GM23338 (cell line): ENCODE data around the gene LRRC4B. TPM values are rescaled to one million over a fixed set of nuclear protein-coding genes. Genes with fewer than 3 reads are reported as not detected.

ENCODE experiments used
- ATAC-seq: fragments of 200-7000 bp; cut with Tn5 transposase; 3 replicates; pipeline ENCODE4 v1.9.1; 2020
- DNase-seq: peaks from one replicate; pipeline ENCODE4 v3.0.0-alpha.2; 2015; ENCODE audit warnings: low spot score
- H2AFZ ChIP-seq: fragments of 200-600 bp; sonication (generic); 2 replicates; pipeline ENCODE4 v1.8.0; 2016; ENCODE audit warnings: antibody characterized with exemption, mild to moderate bottlenecking, moderate library complexity
- H3F3A ChIP-seq: fragments of 200-600 bp; sonication (generic); replicated peaks from 2 replicates; pipeline ENCODE4 v1.8.0; 2017; ENCODE audit warnings: antibody characterized with exemption, mixed run types, low read depth
- H3K27ac ChIP-seq: fragments of 200-600 bp; sonication (generic); 2 replicates; pipeline ENCODE4 v1.6.1; 2016; ENCODE audit warnings: low read depth
- H3K27me3 ChIP-seq: fragments of 200-600 bp; sonication (generic); 2 replicates; pipeline ENCODE4 v1.8.0; 2016; ENCODE audit warnings: mild to moderate bottlenecking, mixed run types, moderate library complexity; ENCODE audit not compliant: insufficient read depth
- H3K36me3 ChIP-seq: fragments of 200-600 bp; sonication (generic); 2 replicates; pipeline ENCODE4 v1.8.0; 2016; ENCODE audit warnings: mild to moderate bottlenecking; ENCODE audit not compliant: insufficient read depth
- H3K4me1 ChIP-seq: fragments of 200-600 bp; sonication (generic); 2 replicates; pipeline ENCODE4 v1.8.0; 2016; ENCODE audit warnings: mild to moderate bottlenecking, moderate library complexity; ENCODE audit not compliant: insufficient read depth
- H3K4me2 ChIP-seq: fragments of 200-600 bp; sonication (generic); 2 replicates; pipeline ENCODE4 v1.7.1; 2017; ENCODE audit warnings: mixed run types
- H3K4me3 ChIP-seq: fragments of 200-600 bp; sonication (generic); 2 replicates; pipeline ENCODE4 v1.6.1; 2016; ENCODE audit warnings: mixed run types
- H3K79me2 ChIP-seq: fragments of 200-600 bp; sonication (generic); replicated peaks from 2 replicates; pipeline ENCODE4 v1.8.0; 2017; ENCODE audit warnings: mild to moderate bottlenecking; ENCODE audit not compliant: insufficient read depth
- H3K9me2 ChIP-seq: fragments of 200-600 bp; sonication (generic); 2 replicates; pipeline ENCODE4 v1.8.0; 2017; ENCODE audit not compliant: insufficient read depth
- H4K20me1 ChIP-seq: fragments of 200-600 bp; sonication (generic); replicated peaks from 2 replicates; pipeline ENCODE4 v1.8.0; 2017; ENCODE audit warnings: mild to moderate bottlenecking; ENCODE audit not compliant: insufficient read depth
- H3K27ac Mint-ChIP-seq: 2 replicates; pipeline ENCODE4 v1.8.0; 2020; ENCODE audit warnings: inconsistent platforms, mild to moderate bottlenecking, moderate library complexity, mixed read lengths
- H3K27me3 Mint-ChIP-seq: 3 replicates; pipeline ENCODE4 v1.8.0; 2022; ENCODE audit warnings: low read depth, mild to moderate bottlenecking, moderate library complexity, mixed read lengths, inconsistent platforms; ENCODE audit not compliant: insufficient read depth, poor library complexity
- H3K36me3 Mint-ChIP-seq: 3 replicates; pipeline ENCODE4 v1.8.0; 2021; ENCODE audit warnings: low read depth, mild to moderate bottlenecking, inconsistent platforms, moderate library complexity, mixed read lengths
- H3K4me1 Mint-ChIP-seq: 3 replicates; pipeline ENCODE4 v1.8.0; 2020; ENCODE audit warnings: mild to moderate bottlenecking, inconsistent platforms, mixed read lengths
- H3K4me3 Mint-ChIP-seq: 3 replicates; pipeline ENCODE4 v1.8.0; 2021; ENCODE audit warnings: moderate library complexity, mild to moderate bottlenecking, inconsistent platforms, mixed read lengths
- H3K9me3 Mint-ChIP-seq: 3 replicates; pipeline ENCODE4 v1.8.0; 2020; ENCODE audit warnings: moderate library complexity, mild to moderate bottlenecking, inconsistent platforms, mixed read lengths
- CREB1 ChIP-seq: fragments of 250-450 bp; sonication (Bioruptor Pico); IDR thresholded peaks from 2 replicates; pipeline ENCODE4 v1.5.0; 2020; ENCODE audit warnings: low read depth, mild to moderate bottlenecking, moderate library complexity
- EZH2 ChIP-seq: fragments of 200-600 bp; sonication (generic); IDR thresholded peaks from one replicate; pipeline ENCODE4 v1.8.0; 2017; ENCODE audit warnings: antibody characterized with exemption, mild to moderate bottlenecking, low read depth; ENCODE audit not compliant: unreplicated experiment
- EZH2phosphoT487 ChIP-seq: fragments of 200-600 bp; sonication (generic); IDR thresholded peaks from one replicate; pipeline ENCODE4 v1.8.1; 2018; ENCODE audit warnings: antibody characterized with exemption; ENCODE audit not compliant: unreplicated experiment
- JUNB ChIP-seq: IDR thresholded peaks from one replicate; pipeline ENCODE4 v1.6.1; 2016; ENCODE audit warnings: antibody characterized with exemption; ENCODE audit not compliant: unreplicated experiment
- NANOG ChIP-seq: IDR thresholded peaks from 2 replicates; pipeline ENCODE4 v1.6.1; 2016; ENCODE audit warnings: antibody characterized with exemption, borderline replicate concordance
- POLR2AphosphoS5 ChIP-seq: IDR thresholded peaks from 2 replicates; pipeline ENCODE4 v1.6.1; 2016; ENCODE audit warnings: antibody characterized with exemption, low read depth
- STAT1 ChIP-seq: IDR thresholded peaks from one replicate; pipeline ENCODE4 v1.6.1; 2016; ENCODE audit warnings: antibody characterized with exemption; ENCODE audit not compliant: unreplicated experiment
- ZNF114 ChIP-seq: fragments of 250-450 bp; sonication (Bioruptor Pico); IDR thresholded peaks from 2 replicates; pipeline ENCODE4 v1.5.0; 2020; ENCODE audit warnings: mild to moderate bottlenecking, moderate library complexity
- polyA plus RNA-seq: library from polyadenylated mRNA; unstranded; fragments of >200 nt; fragmentation: Nextera tagmentation; extraction: Ambion mirVana; gene quantifications from 2 replicates; pipeline ENCODE4 v1.2.1, GENCODE V29; 2016
- total RNA-seq: library from RNA; depleted of rRNA; stranded (reverse); fragments of >200 nt; shearing (Covaris generic); gene quantifications from 2 replicates; pipeline ENCODE4 v1.2.3, GENCODE V29; 2014
- TF ChIP-seq, protein P1 (sequence below): fragments of 250-450 bp; sonication (Bioruptor Pico); IDR thresholded peaks from 2 replicates; pipeline ENCODE4 v1.5.0; 2020; ENCODE audit warnings: mild to moderate bottlenecking, moderate library complexity
- TF ChIP-seq, protein P2 (sequence below), 2 experiments: fragments of 200-600 bp in 1 of 2; sonication (generic) in 1 of 2; conservative IDR thresholded peaks; 2 replicates each; pipeline versions ENCODE4 v1.5.1 to v1.6.1; 2016 to 2017; ENCODE audit warnings: antibody characterized with exemption in 2 of 2, low read depth in 2 of 2, mild to moderate bottlenecking in 2 of 2, moderate library complexity in 1 of 2

The LRRC4B gene
- total and polyA plus RNA-seq, 2 experiments from 2014 or later = 2.0 to 13.2 TPM

DNA sequence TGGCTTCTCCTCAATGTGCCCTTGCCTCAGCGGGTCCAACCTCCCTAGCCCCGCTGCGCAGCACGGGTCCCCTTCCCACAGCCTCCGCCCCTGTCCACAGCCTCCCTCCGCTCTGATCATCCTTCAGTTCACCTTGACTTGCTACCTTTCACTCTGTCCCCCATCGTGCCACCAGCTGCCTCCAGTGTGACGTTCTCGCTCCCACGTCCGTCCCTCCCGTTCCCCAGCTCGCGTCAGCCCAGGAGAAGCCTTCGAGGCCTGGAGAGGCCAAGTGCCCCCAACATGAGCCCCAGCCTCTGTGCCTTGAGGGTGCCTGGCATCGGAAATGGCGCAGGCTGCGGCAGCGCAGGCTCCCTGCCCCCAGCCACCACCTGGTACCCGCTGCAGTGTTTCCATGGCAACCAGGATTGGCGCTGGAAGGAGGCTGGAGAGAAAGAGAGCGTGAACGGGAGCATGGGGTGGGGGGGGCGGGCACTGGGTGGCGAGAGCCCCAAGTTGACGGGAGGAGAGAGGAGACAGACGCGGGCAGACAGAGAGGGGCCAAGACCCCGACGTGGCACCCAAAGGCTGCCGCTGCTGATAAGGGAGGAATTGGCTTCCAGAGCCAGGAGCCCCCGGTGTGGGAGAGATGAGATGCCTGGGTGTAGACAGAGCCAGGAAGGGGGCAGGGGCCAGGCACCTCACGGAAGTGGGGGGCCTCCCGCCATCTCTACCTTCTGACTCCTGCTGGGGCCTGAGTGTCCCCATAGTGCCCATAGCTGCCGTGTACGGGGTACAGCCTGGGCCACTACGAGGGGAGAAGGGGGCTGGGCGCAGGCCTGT is 53.7 kb downstream of the LRRC4B start:
- no peak overlapping the region for H2AFZ ChIP-seq
- no peaks in the 10 kb centered on the region for H3K36me3 ChIP-seq
- H3K36me3 Mint-ChIP-seq = peaks cover 24% of the 10 kb centered on the region
- H3K9me3 Mint-ChIP-seq = peaks cover 86% of the 10 kb centered on the region
- no peaks in the 10 kb centered on the region for H3K9me2 ChIP-seq
- H3K27ac ChIP-seq = no peak overlapping the region
- H3F3A ChIP-seq = no peaks in the 10 kb centered on the region
- no peaks in the 10 kb centered on the region for H3K4me1 Mint-ChIP-seq
- H4K20me1 ChIP-seq = no peaks in the 10 kb centered on the region
- H3K4me2 ChIP-seq = no peak overlapping the region
- no peak overlapping the region for H3K27ac Mint-ChIP-seq
- no peak for DNase-seq
- peaks cover 10% of the 10 kb centered on the region; the same call in 1 of the 2 replicates for H3K4me1 ChIP-seq
- peaks cover 7% of the 10 kb centered on the region for H3K27me3 Mint-ChIP-seq
- H3K4me3 ChIP-seq = no peak overlapping the region
- TF ChIP-seq ZNF114 = no peak
- no peak for TF ChIP-seq CREB1
- TF ChIP-seq, protein P1, sequence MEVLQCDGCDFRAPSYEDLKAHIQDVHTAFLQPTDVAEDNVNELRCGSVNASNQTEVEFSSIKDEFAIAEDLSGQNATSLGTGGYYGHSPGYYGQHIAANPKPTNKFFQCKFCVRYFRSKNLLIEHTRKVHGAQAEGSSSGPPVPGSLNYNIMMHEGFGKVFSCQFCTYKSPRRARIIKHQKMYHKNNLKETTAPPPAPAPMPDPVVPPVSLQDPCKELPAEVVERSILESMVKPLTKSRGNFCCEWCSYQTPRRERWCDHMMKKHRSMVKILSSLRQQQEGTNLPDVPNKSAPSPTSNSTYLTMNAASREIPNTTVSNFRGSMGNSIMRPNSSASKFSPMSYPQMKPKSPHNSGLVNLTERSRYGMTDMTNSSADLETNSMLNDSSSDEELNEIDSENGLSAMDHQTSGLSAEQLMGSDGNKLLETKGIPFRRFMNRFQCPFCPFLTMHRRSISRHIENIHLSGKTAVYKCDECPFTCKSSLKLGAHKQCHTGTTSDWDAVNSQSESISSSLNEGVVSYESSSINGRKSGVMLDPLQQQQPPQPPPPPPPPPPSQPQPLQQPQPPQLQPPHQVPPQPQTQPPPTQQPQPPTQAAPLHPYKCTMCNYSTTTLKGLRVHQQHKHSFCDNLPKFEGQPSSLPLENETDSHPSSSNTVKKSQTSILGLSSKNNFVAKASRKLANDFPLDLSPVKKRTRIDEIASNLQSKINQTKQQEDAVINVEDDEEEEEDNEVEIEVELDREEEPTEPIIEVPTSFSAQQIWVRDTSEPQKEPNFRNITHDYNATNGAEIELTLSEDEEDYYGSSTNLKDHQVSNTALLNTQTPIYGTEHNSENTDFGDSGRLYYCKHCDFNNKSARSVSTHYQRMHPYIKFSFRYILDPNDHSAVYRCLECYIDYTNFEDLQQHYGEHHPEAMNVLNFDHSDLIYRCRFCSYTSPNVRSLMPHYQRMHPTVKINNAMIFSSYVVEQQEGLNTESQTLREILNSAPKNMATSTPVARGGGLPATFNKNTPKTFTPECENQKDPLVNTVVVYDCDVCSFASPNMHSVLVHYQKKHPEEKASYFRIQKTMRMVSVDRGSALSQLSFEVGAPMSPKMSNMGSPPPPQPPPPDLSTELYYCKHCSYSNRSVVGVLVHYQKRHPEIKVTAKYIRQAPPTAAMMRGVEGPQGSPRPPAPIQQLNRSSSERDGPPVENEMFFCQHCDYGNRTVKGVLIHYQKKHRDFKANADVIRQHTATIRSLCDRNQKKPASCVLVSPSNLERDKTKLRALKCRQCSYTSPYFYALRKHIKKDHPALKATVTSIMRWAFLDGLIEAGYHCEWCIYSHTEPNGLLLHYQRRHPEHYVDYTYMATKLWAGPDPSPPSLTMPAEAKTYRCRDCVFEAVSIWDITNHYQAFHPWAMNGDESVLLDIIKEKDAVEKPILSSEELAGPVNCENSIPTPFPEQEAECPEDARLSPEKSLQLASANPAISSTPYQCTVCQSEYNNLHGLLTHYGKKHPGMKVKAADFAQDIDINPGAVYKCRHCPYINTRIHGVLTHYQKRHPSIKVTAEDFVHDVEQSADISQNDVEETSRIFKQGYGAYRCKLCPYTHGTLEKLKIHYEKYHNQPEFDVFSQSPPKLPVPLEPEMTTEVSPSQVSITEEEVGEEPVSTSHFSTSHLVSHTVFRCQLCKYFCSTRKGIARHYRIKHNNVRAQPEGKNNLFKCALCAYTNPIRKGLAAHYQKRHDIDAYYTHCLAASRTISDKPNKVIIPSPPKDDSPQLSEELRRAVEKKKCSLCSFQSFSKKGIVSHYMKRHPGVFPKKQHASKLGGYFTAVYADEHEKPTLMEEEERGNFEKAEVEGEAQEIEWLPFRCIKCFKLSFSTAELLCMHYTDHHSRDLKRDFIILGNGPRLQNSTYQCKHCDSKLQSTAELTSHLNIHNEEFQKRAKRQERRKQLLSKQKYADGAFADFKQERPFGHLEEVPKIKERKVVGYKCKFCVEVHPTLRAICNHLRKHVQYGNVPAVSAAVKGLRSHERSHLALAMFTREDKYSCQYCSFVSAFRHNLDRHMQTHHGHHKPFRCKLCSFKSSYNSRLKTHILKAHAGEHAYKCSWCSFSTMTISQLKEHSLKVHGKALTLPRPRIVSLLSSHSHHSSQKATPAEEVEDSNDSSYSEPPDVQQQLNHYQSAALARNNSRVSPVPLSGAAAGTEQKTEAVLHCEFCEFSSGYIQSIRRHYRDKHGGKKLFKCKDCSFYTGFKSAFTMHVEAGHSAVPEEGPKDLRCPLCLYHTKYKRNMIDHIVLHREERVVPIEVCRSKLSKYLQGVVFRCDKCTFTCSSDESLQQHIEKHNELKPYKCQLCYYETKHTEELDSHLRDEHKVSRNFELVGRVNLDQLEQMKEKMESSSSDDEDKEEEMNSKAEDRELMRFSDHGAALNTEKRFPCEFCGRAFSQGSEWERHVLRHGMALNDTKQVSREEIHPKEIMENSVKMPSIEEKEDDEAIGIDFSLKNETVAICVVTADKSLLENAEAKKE (CRISPR knock-in tag) = no peak
- no peak for TF ChIP-seq JUNB
- no peak for TF ChIP-seq EZH2
- no peak for TF ChIP-seq NANOG
- TF ChIP-seq STAT1 = no peak
- TF ChIP-seq, protein P2, sequence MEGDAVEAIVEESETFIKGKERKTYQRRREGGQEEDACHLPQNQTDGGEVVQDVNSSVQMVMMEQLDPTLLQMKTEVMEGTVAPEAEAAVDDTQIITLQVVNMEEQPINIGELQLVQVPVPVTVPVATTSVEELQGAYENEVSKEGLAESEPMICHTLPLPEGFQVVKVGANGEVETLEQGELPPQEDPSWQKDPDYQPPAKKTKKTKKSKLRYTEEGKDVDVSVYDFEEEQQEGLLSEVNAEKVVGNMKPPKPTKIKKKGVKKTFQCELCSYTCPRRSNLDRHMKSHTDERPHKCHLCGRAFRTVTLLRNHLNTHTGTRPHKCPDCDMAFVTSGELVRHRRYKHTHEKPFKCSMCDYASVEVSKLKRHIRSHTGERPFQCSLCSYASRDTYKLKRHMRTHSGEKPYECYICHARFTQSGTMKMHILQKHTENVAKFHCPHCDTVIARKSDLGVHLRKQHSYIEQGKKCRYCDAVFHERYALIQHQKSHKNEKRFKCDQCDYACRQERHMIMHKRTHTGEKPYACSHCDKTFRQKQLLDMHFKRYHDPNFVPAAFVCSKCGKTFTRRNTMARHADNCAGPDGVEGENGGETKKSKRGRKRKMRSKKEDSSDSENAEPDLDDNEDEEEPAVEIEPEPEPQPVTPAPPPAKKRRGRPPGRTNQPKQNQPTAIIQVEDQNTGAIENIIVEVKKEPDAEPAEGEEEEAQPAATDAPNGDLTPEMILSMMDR (conservative IDR thresholded peaks at IDR 0.05; ENCODE audit: low read depth in 2 of 2) = no peak
- TF ChIP-seq EZH2phosphoT487 = no peak
- TF ChIP-seq POLR2AphosphoS5 = no peak
- H3K79me2 ChIP-seq = no peaks in the 10 kb centered on the region
- no peak for ATAC-seq
- H3K27me3 ChIP-seq = peaks cover 18% of the 10 kb centered on the region
- H3K4me3 Mint-ChIP-seq = no peak overlapping the region
